BJ (cell line): ENCODE data around the gene PRKD2. TPM values are rescaled to one million over a fixed set of nuclear protein-coding genes. Genes with fewer than 3 reads are reported as not detected.

Experiments
- CTCF ChIA-PET: fragments of 350-600 bp; formaldehyde crosslinking; extraction: SDS; loops from one replicate; lab custom pipeline; 2021; ENCODE audit warnings: antibody characterized with exemption, inconsistent platforms; lab: Yijun Ruan, JAX
- POLR2A ChIA-PET: fragments of 300-600 bp; sonication (Branson Sonifier 250); formaldehyde crosslinking; extraction: SDS; loops from one replicate; lab custom pipeline; 2021; ENCODE audit warnings: antibody characterized with exemption; lab: Charles Lee
- DNase-seq: peaks from one replicate; pipeline ENCODE4 v3.0.0-alpha.2; 2011; ENCODE audit warnings: low read depth
- H3K27me3 ChIP-seq: 2 replicates; pipeline ENCODE4 v1.6.0; 2011; ENCODE audit warnings: low read length; ENCODE audit not compliant: control insufficient read depth, insufficient read depth
- H3K36me3 ChIP-seq: 2 replicates; pipeline ENCODE4 v1.5.1; 2011; ENCODE audit warnings: low read length; ENCODE audit not compliant: control insufficient read depth, insufficient read depth
- H3K4me3 ChIP-seq: 2 replicates; pipeline ENCODE4 v1.5.1; 2011; ENCODE audit warnings: low read depth, mild to moderate bottlenecking, control low read depth, low read length
- polyA plus RNA-seq: library from polyadenylated mRNA; depleted of rRNA; stranded (reverse); fragments of >200 nt; gene quantifications from 2 replicates; pipeline ENCODE4 v1.2.3, GENCODE V29; 2011
- TF ChIP-seq, protein P1 (sequence below): IDR thresholded peaks from 2 replicates; pipeline ENCODE4 v1.5.1; 2011; ENCODE audit warnings: low read depth, mild to moderate bottlenecking, control low read depth, inconsistent platforms, low read length, moderate library complexity; ENCODE audit not compliant: insufficient read depth

Gene PRKD2
- polyA plus RNA-seq, 1 experiment: 19.4 TPM

DNA sequence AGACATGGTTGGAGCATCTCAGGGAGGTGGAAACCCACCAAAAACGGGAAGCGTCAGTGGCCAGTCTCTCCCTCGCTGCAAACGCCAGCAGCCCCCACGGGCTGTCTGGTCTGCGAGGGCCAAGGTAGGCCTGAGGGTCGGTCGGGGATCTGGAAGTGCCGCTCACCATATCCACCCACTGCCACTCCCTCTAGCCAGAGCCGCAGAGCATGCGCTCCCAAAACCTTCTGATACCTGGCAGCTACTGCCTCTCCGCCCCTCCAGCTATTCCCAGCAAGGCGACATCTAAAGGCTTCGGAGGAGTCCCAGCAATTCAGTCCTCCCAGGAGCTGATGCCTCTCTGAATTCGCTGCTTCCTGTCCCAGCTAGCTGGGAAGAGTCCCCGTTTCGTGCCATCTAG, 24.5 kb upstream of the PRKD2 start:
- TF ChIP-seq, protein P1, sequence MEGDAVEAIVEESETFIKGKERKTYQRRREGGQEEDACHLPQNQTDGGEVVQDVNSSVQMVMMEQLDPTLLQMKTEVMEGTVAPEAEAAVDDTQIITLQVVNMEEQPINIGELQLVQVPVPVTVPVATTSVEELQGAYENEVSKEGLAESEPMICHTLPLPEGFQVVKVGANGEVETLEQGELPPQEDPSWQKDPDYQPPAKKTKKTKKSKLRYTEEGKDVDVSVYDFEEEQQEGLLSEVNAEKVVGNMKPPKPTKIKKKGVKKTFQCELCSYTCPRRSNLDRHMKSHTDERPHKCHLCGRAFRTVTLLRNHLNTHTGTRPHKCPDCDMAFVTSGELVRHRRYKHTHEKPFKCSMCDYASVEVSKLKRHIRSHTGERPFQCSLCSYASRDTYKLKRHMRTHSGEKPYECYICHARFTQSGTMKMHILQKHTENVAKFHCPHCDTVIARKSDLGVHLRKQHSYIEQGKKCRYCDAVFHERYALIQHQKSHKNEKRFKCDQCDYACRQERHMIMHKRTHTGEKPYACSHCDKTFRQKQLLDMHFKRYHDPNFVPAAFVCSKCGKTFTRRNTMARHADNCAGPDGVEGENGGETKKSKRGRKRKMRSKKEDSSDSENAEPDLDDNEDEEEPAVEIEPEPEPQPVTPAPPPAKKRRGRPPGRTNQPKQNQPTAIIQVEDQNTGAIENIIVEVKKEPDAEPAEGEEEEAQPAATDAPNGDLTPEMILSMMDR: no peak
- Histone ChIP-seq H3K36me3 (peaks cover 20% of the 10 kb centered on the region), H3K4me3 (no peak overlapping the region), H3K27me3 (no peaks in the 10 kb centered on the region)
- no peak for DNase-seq
- ChIA-PET CTCF (interaction anchor here (0.7 to 9.6 kb wide), 5 partner anchors 9 to 127 kb away, joined by 3 to 77 read pairs (median 4); no protein-coding TSS in a partner anchor), POLR2A (no interaction called here)

- Histone ChIP-seq H3K4me3 (no peak overlapping the region), H3K27me3 (no peaks in the 10 kb centered on the region), H3K36me3 (peaks cover 20% of the 10 kb centered on the region)
- POLR2A ChIA-PET: no interaction called here
- TF ChIP-seq, protein P1: no peak
- CTCF ChIA-PET: interaction anchor here (0.9 to 9.6 kb wide), 3 partner anchors 10 to 23 kb away, joined by 3 to 77 read pairs (median 4); no protein-coding TSS in a partner anchor
- DNase-seq: no peak
Measured at GRCh38 chr19:46739290-46739771, 22.4 kb upstream of the PRKD2 start.

DNA sequence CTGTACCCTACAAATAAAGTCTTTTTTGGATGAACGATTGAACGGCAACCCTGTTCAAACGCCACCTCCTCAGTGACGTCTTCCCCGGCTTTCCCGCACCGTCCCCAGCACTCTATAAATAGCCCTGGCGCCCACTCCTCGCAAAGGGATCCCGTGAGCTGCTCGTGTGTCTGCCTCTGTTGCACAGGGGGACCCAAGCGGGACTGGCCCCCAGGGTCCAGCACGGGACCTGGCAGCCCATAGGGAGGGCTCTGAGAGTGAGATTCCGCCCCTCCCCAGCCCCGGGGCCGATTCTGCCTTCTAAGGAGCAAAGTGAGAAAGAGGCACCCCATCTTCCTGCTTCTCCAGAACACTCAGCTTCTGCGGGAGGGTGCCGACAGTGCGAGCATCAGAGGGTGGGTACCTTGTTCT, 20.9 kb upstream of the PRKD2 start:
- DNase-seq: no peak
- Histone ChIP-seq H3K36me3 (peaks cover 31% of the 10 kb centered on the region), H3K27me3 (no peaks in the 10 kb centered on the region), H3K4me3 (no peak overlapping the region)
- POLR2A ChIA-PET: no interaction called here
- TF ChIP-seq, protein P1: no peak
- CTCF ChIA-PET: interaction anchor here (1.6 to 9.6 kb wide), 3 partner anchors 9 to 34 kb away, joined by 4 to 77 read pairs (median 8); no protein-coding TSS in a partner anchor

DNA sequence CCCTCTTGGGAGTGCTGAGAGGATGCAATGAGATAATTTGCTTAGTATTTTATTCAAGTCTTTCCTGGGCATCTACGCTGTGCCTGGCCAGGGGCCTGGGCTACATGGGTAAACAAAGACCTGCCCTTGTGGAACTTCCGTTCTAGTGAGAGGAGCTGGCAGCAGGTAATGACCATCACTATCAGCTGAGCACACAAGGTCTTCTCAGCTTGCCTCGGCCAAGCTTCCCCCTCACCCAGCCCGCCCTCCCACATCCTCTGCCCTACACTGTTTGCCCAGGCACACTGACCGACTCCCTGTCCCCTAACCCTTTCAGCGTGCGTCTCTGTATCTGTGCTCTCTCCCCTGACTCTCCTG, 20.4 kb upstream of the PRKD2 start:
- ChIA-PET POLR2A (interaction anchor here (0.6 kb wide), 1 partner anchor 28 kb away, joined by 5 read pairs; no protein-coding TSS in a partner anchor), CTCF (interaction anchor here (1.6 to 9.6 kb wide), 3 partner anchors 8 to 33 kb away, joined by 4 to 77 read pairs (median 8); no protein-coding TSS in a partner anchor)
- Histone ChIP-seq H3K4me3 (no peak overlapping the region), H3K36me3 (peaks cover 34% of the 10 kb centered on the region), H3K27me3 (no peaks in the 10 kb centered on the region)
- TF ChIP-seq, protein P1: no peak
- DNase-seq: no peak

GRCh38 chr19:46736531-46737297, 19.8 kb upstream of the PRKD2 start:
- TF ChIP-seq, protein P1: no peak
- DNase-seq: no peak
- Histone ChIP-seq H3K36me3 (peaks cover 39% of the 10 kb centered on the region), H3K4me3 (no peak overlapping the region), H3K27me3 (no peaks in the 10 kb centered on the region)
- ChIA-PET CTCF (interaction anchor here (1.6 to 9.6 kb wide), 3 partner anchors 8 to 32 kb away, joined by 4 to 77 read pairs (median 8); no protein-coding TSS in a partner anchor), POLR2A (interaction anchor here (0.6 kb wide), 1 partner anchor 27 kb away, joined by 5 read pairs; no protein-coding TSS in a partner anchor)
